Lower lobe of right lung (tissue), 2 donors: ENCODE measurements around the gene DRG2. TPM values are rescaled to one million over a fixed set of nuclear protein-coding genes. Genes with fewer than 3 reads are reported as not detected.

Experiments used
- ATAC-seq, 2 donors: fragments of 200-7000 bp; cut with Tn5 transposase; one replicate each; pipeline ENCODE4 v1.9.1; 2020 to 2022; ENCODE audit warnings: mild to moderate bottlenecking in 2 of 2, moderate library complexity in 2 of 2
- DNase-seq: peaks from one replicate; pipeline ENCODE4 v3.0.0-alpha.2; 2020
- H3K27ac ChIP-seq: fragments of 200-600 bp; one replicate; pipeline ENCODE4 v1.8.0; 2022
- H3K27me3 ChIP-seq: fragments of 200-600 bp; one replicate; pipeline ENCODE4 v1.8.0; 2022; ENCODE audit warnings: low read depth
- H3K36me3 ChIP-seq: fragments of 200-600 bp; one replicate; pipeline ENCODE4 v1.8.0; 2022; ENCODE audit warnings: mild to moderate bottlenecking
- H3K4me1 ChIP-seq: fragments of 200-600 bp; one replicate; pipeline ENCODE4 v1.8.0; 2022
- H3K4me3 ChIP-seq: fragments of 200-600 bp; one replicate; pipeline ENCODE4 v1.8.0; 2022; ENCODE audit warnings: mild to moderate bottlenecking
- H3K9me3 ChIP-seq: fragments of 200-600 bp; one replicate; pipeline ENCODE4 v1.8.0; 2022
- CTCF ChIP-seq: fragments of 200-600 bp; IDR thresholded peaks from one replicate; pipeline ENCODE4 v1.8.0; 2022; ENCODE audit warnings: antibody characterized with exemption, mild to moderate bottlenecking
- intact Hi-C: fragments of 100-400 bp; cut with DNase I; formaldehyde crosslinking; loops from one replicate; pipeline ENCODE4 v1.11.0; 2022
- total RNA-seq: library from RNA; stranded (reverse); fragmentation: NEBNext Ultra II Directional; extraction: Animal tissue kit (Norgen Biotek cat#: 25700); gene quantifications from one replicate; pipeline ENCODE4 v1.2.1, GENCODE V29; 2021
- donor health status: DM: no; HTN: yes; CAD: no; lungs with severe emphysema.

The DRG2 gene
- total RNA-seq, 1 donor from 2014 or later = 29.2 TPM

- TF ChIP-seq CTCF = no peak
- Histone ChIP-seq H3K27ac (peak overlapping the region; percentile 84), H3K27me3 (no peaks in the 10 kb centered on the region)
Measured at GRCh38 chr17:18040261-18040858, 47.4 kb upstream of the DRG2 start.

DNA sequence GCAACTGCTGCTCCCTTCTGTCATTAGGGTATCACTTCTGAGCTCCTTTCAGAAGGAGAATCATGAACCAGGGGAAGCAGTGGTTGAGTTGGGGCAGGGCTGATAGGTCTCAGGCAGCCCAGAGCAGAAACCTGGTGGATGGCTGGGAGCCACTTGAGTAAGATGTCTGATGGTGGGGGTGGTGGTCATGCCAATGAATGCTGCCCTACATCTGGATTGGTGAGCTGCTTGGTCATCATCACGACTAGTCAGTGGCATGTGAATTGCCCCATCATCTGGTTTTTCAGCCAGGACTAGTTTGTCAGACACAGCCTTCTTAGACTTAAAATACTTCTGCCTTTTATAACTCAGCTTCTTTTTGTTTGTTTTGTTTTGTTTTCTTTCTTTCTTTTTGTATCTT, 46.0 kb upstream of the DRG2 start:
- H3K27me3 ChIP-seq = no peaks in the 10 kb centered on the region
- peaks cover 36% of the 10 kb centered on the region for H3K4me1 ChIP-seq
- intact Hi-C loops = no loop called here
- no peak overlapping the region for H3K27ac ChIP-seq
- ATAC-seq = no peak
- no peak overlapping the region for H3K4me3 ChIP-seq
- no peak for TF ChIP-seq CTCF
- no peak for DNase-seq
- peaks cover 13% of the 10 kb centered on the region for H3K36me3 ChIP-seq
- H3K9me3 ChIP-seq = no peaks in the 10 kb centered on the region

More at GRCh38 chr17:18040261-18040858, 47.4 kb upstream of the DRG2 start:
- no peak for ATAC-seq
- DNase-seq = no peak
- Histone ChIP-seq H3K4me1 (peaks cover 38% of the 10 kb centered on the region), H3K4me3 (peak overlapping the region; percentile 81), H3K36me3 (no peaks in the 10 kb centered on the region), H3K9me3 (no peaks in the 10 kb centered on the region)
- intact Hi-C loops = no loop called here

- no peak for ATAC-seq
- no peaks in the 10 kb centered on the region for H3K27me3 ChIP-seq
Measured at GRCh38 chr17:18042983-18043382, 44.8 kb upstream of the DRG2 start.

DNA sequence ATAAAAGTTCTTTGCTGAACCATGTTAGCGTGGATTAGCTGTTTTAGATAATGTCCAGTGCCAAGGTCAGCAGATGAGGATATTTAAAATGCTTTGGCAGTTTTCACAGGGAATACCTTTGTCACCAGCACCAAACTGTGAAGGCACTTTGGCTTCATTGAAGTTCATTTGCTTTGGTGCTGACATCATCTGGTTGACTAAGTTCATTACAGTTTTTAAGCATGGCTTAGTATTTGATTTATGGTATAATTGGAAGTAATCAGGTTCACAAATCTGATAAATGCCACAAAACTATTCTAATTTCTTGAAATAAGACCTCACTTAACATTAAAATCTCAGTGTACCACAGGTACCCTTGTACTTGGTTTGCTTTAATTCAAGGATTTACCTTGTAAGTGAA, 44.3 kb upstream of the DRG2 start:
- H3K4me1 ChIP-seq = peaks cover 19% of the 10 kb centered on the region
- H3K27ac ChIP-seq = no peak overlapping the region
- H3K36me3 ChIP-seq = peaks cover 25% of the 10 kb centered on the region
- ATAC-seq (no peak), DNase-seq (no peak)
- no peak overlapping the region for H3K4me3 ChIP-seq
- H3K9me3 ChIP-seq = no peaks in the 10 kb centered on the region
- H3K27me3 ChIP-seq = no peaks in the 10 kb centered on the region
- TF ChIP-seq CTCF = no peak
- intact Hi-C loops = no loop called here

More at GRCh38 chr17:18042983-18043382, 44.8 kb upstream of the DRG2 start:
- H3K9me3 ChIP-seq = no peaks in the 10 kb centered on the region
- H3K4me3 ChIP-seq = no peak overlapping the region
- intact Hi-C loops = no loop called here
- H3K4me1 ChIP-seq = peaks cover 24% of the 10 kb centered on the region
- no peak overlapping the region for H3K27ac ChIP-seq
- no peak for TF ChIP-seq CTCF
- DNase-seq = no peak
- peaks cover 22% of the 10 kb centered on the region for H3K36me3 ChIP-seq

DNA sequence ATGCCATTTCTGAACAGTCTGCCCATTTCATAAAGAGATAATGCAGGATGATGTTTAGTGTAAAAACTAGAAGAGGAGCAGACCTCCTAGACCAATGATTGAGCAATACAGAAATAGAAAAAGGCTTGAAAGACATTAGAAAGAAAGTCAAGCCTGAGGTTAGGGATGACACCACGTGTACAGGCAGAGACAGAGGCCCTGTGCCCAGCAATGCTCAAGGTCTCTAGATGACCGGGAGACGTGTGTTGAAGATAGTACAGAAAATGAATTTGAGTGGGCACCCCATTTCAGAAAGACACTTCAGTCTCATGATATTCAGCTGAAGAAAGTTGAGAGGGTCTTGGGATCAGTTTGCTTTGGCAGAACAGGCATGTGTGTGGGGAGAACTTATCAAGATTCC, 43.1 kb upstream of the DRG2 start:
- H3K36me3 ChIP-seq = peaks cover 26% of the 10 kb centered on the region
- H3K27me3 ChIP-seq = no peaks in the 10 kb centered on the region
- peaks cover 19% of the 10 kb centered on the region for H3K4me1 ChIP-seq
- no peak for DNase-seq
- no peak for ATAC-seq
- H3K27ac ChIP-seq = no peak overlapping the region
- intact Hi-C loops = no loop called here
- TF ChIP-seq CTCF = no peak
- H3K9me3 ChIP-seq = no peaks in the 10 kb centered on the region
- H3K4me3 ChIP-seq = no peak overlapping the region
